ENCODE measurements around the gene RBPMS2. TPM values are rescaled to one million over a fixed set of nuclear protein-coding genes. Genes with fewer than 3 reads are reported as not detected.

Gene RBPMS2
- total RNA-seq, 4 donors from 2014 or later, result 0.15 to 1.8 (median 1.1) TPM; not detected in 1

DNA sequence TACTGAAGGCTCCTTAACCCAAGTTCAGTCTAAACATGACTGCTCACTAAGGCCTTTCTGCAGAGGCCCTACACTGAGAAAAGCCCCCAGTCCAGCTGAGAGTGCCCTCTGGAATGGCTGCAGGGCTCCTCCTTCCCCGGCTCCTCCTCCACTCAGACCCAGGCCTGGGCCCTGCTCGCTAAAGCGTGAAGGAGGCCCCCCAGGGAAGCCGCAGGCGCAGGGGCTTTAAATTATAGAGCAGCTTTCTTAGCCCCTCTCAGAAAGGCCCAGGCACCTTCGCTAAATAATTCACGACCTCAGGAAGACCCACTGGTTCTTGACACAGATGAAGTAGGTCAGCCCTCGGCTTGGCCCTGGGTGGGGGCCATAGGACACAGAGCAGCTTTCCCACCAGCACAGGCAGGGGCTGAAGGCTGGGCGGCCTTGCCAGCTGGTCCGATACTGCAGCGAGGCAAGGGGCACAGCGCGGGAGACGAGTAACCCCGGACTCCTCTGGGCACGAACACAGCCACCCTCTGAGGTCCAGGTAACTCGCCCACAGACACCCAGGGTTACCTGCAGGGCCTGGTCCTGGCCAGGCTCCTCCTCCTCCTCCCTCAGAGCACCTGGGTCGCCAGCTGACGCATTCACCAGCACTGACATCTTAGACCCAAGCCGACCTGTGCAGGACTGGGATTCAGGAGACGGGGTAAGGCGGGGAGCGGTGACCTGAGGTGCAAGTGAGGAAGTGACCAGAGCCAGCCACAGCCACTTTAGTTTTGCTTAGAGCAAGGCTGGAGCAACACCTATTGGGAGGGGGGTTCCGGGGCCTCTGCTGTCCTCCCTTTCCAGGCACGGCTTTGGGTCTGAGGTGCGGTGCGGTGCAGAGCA is 36.9 kb downstream of the RBPMS2 start:
- TF ChIP-seq POLR2A (IDR thresholded peaks at IDR 0.05) (no peak), CTCF (IDR thresholded peaks at IDR 0.05) (no peak)
- intact Hi-C loops (cut with DNase I; ENCODE audit: low total_unique reads), result loop anchor here (10.0 kb wide), 1 partner anchor 306 kb away; the partner anchor contains the start of gene SLC51B
- no peak for DNase-seq (ENCODE audit: low spot score in 2 of 2)
- WGBS, 2 donors, result 89 to 91% methylated on average over 25 to 27 of the region's 27 CpGs
- no peak overlapping the region for H3K4me3 ChIP-seq (ENCODE audit: low read depth, poor library complexity, severe bottlenecking)

- WGBS, 2 donors, result 81 to 86% methylated on average over 7 of the region's 7 CpGs
- TF ChIP-seq CTCF (IDR thresholded peaks at IDR 0.05) (peak in 1 of 3 donors; percentile 85), POLR2A (IDR thresholded peaks at IDR 0.05) (no peak)
- no peak for DNase-seq (ENCODE audit: low spot score in 2 of 2)
- intact Hi-C loops (cut with DNase I; ENCODE audit: low total_unique reads), result loop anchor here (1.0 to 10.0 kb wide), 2 partner anchors 76 to 312 kb away; partner anchors contain the start of gene SLC51B
- no peak overlapping the region for H3K4me3 ChIP-seq (ENCODE audit: low read depth, poor library complexity, severe bottlenecking)
Observed at GRCh38 chr15:64732156-64732860, 43.1 kb downstream of the RBPMS2 start.

DNA sequence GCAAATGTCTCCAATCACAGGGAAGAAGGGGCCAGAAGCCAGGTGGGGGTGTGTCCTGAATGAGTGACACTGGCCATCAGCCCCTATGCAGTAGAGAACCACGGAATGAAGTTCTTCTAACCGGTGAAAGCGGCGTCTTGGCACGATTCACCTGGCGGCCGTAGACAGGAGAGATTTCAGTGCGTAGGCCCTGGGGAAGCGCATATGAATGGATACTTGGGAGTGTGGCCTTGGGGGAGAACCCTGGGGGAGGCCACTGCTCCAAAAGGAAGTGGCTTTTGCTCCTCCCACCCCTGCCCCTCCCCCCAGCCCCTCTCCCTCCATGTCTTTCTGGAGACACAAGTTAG is 43.6 kb downstream of the RBPMS2 start:
- TF ChIP-seq CTCF (IDR thresholded peaks at IDR 0.05) (no peak), POLR2A (IDR thresholded peaks at IDR 0.05) (no peak)
- no peak for DNase-seq (ENCODE audit: low spot score in 2 of 2)
- H3K4me3 ChIP-seq (ENCODE audit: low read depth, poor library complexity, severe bottlenecking), result no peak overlapping the region
- WGBS, 2 donors, result 50 to 56% methylated on average over 9 of the region's 9 CpGs
- intact Hi-C loops (cut with DNase I; ENCODE audit: low total_unique reads), result loop anchor here (1.0 to 10.0 kb wide), 3 partner anchors 77 to 313 kb away; partner anchors contain the start of gene SLC51B

GRCh38 chr15:64731012-64731804 is 44.2 kb downstream of the RBPMS2 start:
- peak; percentile 83 to 96 for DNase-seq (ENCODE audit: low spot score in 2 of 2)
- TF ChIP-seq CTCF (IDR thresholded peaks at IDR 0.05) (peak in 1 of 3 donors; percentile 89), POLR2A (IDR thresholded peaks at IDR 0.05) (no peak)
- 19 to 21% methylated on average over 16 of the region's 16 CpGs for WGBS, 2 donors
- no peak overlapping the region for H3K4me3 ChIP-seq (ENCODE audit: low read depth, poor library complexity, severe bottlenecking)
- intact Hi-C loops (cut with DNase I; ENCODE audit: low total_unique reads), result loop anchor here (2.0 to 10.0 kb wide), 2 partner anchors 176 to 314 kb away; partner anchors contain the start of gene SLC51B

GRCh38 chr15:64730151-64730550 is 45.2 kb downstream of the RBPMS2 start:
- WGBS, 2 donors, result 80 to 88% methylated on average over 5 of the region's 5 CpGs
- H3K4me3 ChIP-seq (ENCODE audit: low read depth, poor library complexity, severe bottlenecking), result no peak overlapping the region
- TF ChIP-seq POLR2A (IDR thresholded peaks at IDR 0.05) (no peak), CTCF (IDR thresholded peaks at IDR 0.05) (no peak)
- intact Hi-C loops (cut with DNase I; ENCODE audit: low total_unique reads), result loop anchor here (2.0 to 10.0 kb wide), 2 partner anchors 177 to 315 kb away; partner anchors contain the start of gene SLC51B
- DNase-seq (ENCODE audit: low spot score in 2 of 2), result no peak

Measured in lower leg skin (tissue), 4 donors.